Measurements from ENCODE around the gene JAM3. TPM values are rescaled to one million over a fixed set of nuclear protein-coding genes. Genes with fewer than 3 reads are reported as not detected.
A peak's percentile ranks its signal among the peaks of the same experiment; 100 is the strongest.

Gene JAM3
- polyA plus RNA-seq, 1 donor from 2014 or later: 46.1 TPM

- Histone ChIP-seq H3K9ac (ENCODE audit: low read length) (no peak overlapping the region), H3K79me2 (replicated peaks; ENCODE audit: insufficient read depth, low read length) (no peaks in the 10 kb centered on the region), H3K4me2 (ENCODE audit: low read length) (no peak overlapping the region), H3K27ac (ENCODE audit: low read length) (no peak overlapping the region), H4K20me1 (ENCODE audit: insufficient read depth) (no peaks in the 10 kb centered on the region), H3K4me3 (ENCODE audit: low read length) (no peak overlapping the region), H3F3A (ENCODE audit: insufficient read depth, low read length, poor library complexity, severe bottlenecking) (no peaks in the 10 kb centered on the region), H3K9me3 (ENCODE audit: low read length) (no peaks in the 10 kb centered on the region), H3K27me3 (ENCODE audit: insufficient read depth, low read depth, low read length) (no peaks in the 10 kb centered on the region), H2AFZ (ENCODE audit: low read depth, low read length) (no peak overlapping the region), H3K36me3 (ENCODE audit: insufficient read depth, low read length) (no peaks in the 10 kb centered on the region), H3K9me2 (ENCODE audit: insufficient read depth, low read length) (no peaks in the 10 kb centered on the region)
- TF ChIP-seq EZH2 (IDR thresholded peaks at IDR 0.05; ENCODE audit: borderline replicate concordance, insufficient read depth, low read length, poor library complexity, severe bottlenecking) (no peak), RAD21 (conservative IDR thresholded peaks at IDR 0.05) (no peak), MXI1 (conservative IDR thresholded peaks at IDR 0.05; ENCODE audit: poor library complexity, severe bottlenecking) (no peak), CTCF (IDR thresholded peaks at IDR 0.05; ENCODE audit: poor library complexity, severe bottlenecking) (no peak), SMC3 (conservative IDR thresholded peaks at IDR 0.05; ENCODE audit: poor library complexity) (no peak), REST (IDR thresholded peaks at IDR 0.05; ENCODE audit: borderline replicate concordance) (no peak), TAF1 (IDR thresholded peaks at IDR 0.05; ENCODE audit: low read depth) (no peak), EP300 (conservative IDR thresholded peaks at IDR 0.05; ENCODE audit: poor library complexity, severe bottlenecking) (no peak), POLR2AphosphoS5 (IDR thresholded peaks at IDR 0.05) (no peak)
These were observed 43.8 kb upstream of the JAM3 start for GRCh38 chr11:134025082-134025429.

GRCh38 chr11:134026655-134027343 is 42.1 kb upstream of the JAM3 start:
- no peaks in the 10 kb centered on the region for H3K9me3 ChIP-seq (ENCODE audit: low read length)
- peak overlapping the region; percentile 59 for H3K9ac ChIP-seq (ENCODE audit: low read length)
- no peaks in the 10 kb centered on the region for H3K27me3 ChIP-seq (ENCODE audit: insufficient read depth, low read depth, low read length)
- H3K27ac ChIP-seq (ENCODE audit: low read length): peak overlapping the region; percentile 78
- peak overlapping the region; percentile 22 for H3K4me2 ChIP-seq (ENCODE audit: low read length)
- H3K36me3 ChIP-seq (ENCODE audit: insufficient read depth, low read length): no peaks in the 10 kb centered on the region
- H3K4me3 ChIP-seq (ENCODE audit: low read length): peak overlapping the region; percentile 43
- TF ChIP-seq POLR2AphosphoS5 (IDR thresholded peaks at IDR 0.05): peak; percentile 59
- no peak for TF ChIP-seq CTCF (IDR thresholded peaks at IDR 0.05; ENCODE audit: poor library complexity, severe bottlenecking)
- peak; percentile 67 for TF ChIP-seq EP300 (conservative IDR thresholded peaks at IDR 0.05; ENCODE audit: poor library complexity, severe bottlenecking)
- TF ChIP-seq EZH2 (IDR thresholded peaks at IDR 0.05; ENCODE audit: borderline replicate concordance, insufficient read depth, low read length, poor library complexity, severe bottlenecking): no peak
- peak; percentile 48 for TF ChIP-seq REST (IDR thresholded peaks at IDR 0.05; ENCODE audit: borderline replicate concordance)
- peak; percentile 48 for TF ChIP-seq MXI1 (conservative IDR thresholded peaks at IDR 0.05; ENCODE audit: poor library complexity, severe bottlenecking)
- TF ChIP-seq SMC3 (conservative IDR thresholded peaks at IDR 0.05; ENCODE audit: poor library complexity): peak; percentile 50
- no peak for TF ChIP-seq RAD21 (conservative IDR thresholded peaks at IDR 0.05)
- H3F3A ChIP-seq (ENCODE audit: insufficient read depth, low read length, poor library complexity, severe bottlenecking): no peaks in the 10 kb centered on the region
- H4K20me1 ChIP-seq (ENCODE audit: insufficient read depth): no peaks in the 10 kb centered on the region
- no peaks in the 10 kb centered on the region for H3K9me2 ChIP-seq (ENCODE audit: insufficient read depth, low read length)
- no peaks in the 10 kb centered on the region for H3K79me2 ChIP-seq (replicated peaks; ENCODE audit: insufficient read depth, low read length)
- H2AFZ ChIP-seq (ENCODE audit: low read depth, low read length): no peak overlapping the region
